Jurkat, Clone E6-1 (cell line): ENCODE data around the gene WDFY4. TPM values are rescaled to one million over a fixed set of nuclear protein-coding genes. Genes with fewer than 3 reads are reported as not detected.
"Not testable (repeated sequence)": the region's sequence is repeated elsewhere in the genome, so short reads cannot be mapped to it uniquely, and the experiment has no call there.

Source experiments
- DNase-seq: peaks from one replicate; pipeline ENCODE4 v3.0.0-alpha.2; 2011; ENCODE audit warnings: low read depth, low spot score
- H3K4me3 ChIP-seq: 2 replicates; pipeline ENCODE4 v1.5.1; 2011; ENCODE audit warnings: mild to moderate bottlenecking, low read length, control low read depth, moderate library complexity
- polyA plus RNA-seq: library from polyadenylated mRNA; unstranded; fragments of >200 nt; gene quantifications from one replicate; pipeline ENCODE4 v1.2.1, GENCODE V29; 2012; ENCODE audit warnings: missing spikeins; ENCODE audit not compliant: insufficient read length, insufficient read depth

Gene WDFY4
- 0.91 TPM for polyA plus RNA-seq

- H3K4me3 ChIP-seq = no peak within 1 kb of the TSS
- no peak for DNase-seq
Measured at GRCh38 chr10:48684792-48685623, at the start of gene WDFY4. WDFY4 (plus strand) TSS chr10:48684873; CDS start chr10:48709733, 24,860 bp downstream.

GRCh38 chr10:48634984-48635557 is 49.6 kb upstream of the WDFY4 start:
- no peak for DNase-seq
- no peak overlapping the region for H3K4me3 ChIP-seq

- no peak for DNase-seq
- no peak overlapping the region for H3K4me3 ChIP-seq
Measured at GRCh38 chr10:48636231-48636630, 48.4 kb upstream of the WDFY4 start.

- DNase-seq = no peak
- H3K4me3 ChIP-seq = no peak overlapping the region
Measured at GRCh38 chr10:48636901-48637300, 47.8 kb upstream of the WDFY4 start.

GRCh38 chr10:48638158-48638557 is 46.5 kb upstream of the WDFY4 start:
- DNase-seq = no peak

GRCh38 chr10:48638739-48639527 is 45.7 kb upstream of the WDFY4 start:
- H3K4me3 ChIP-seq = no peak overlapping the region
- no peak for DNase-seq

More at GRCh38 chr10:48638158-48638557, 46.5 kb upstream of the WDFY4 start:
- H3K4me3 ChIP-seq = no peak overlapping the region

GRCh38 chr10:48639632-48640031 is 45.0 kb upstream of the WDFY4 start:
- no peak for DNase-seq
- H3K4me3 ChIP-seq = no peak overlapping the region

- H3K4me3 ChIP-seq = no peak overlapping the region
- no peak for DNase-seq
Measured at GRCh38 chr10:48640326-48640725, 44.3 kb upstream of the WDFY4 start.

- DNase-seq, H3K4me3 ChIP-seq: not testable (repeated sequence)
Measured at GRCh38 chr10:48641099-48641690, 43.5 kb upstream of the WDFY4 start.

- no peak for DNase-seq
Measured at GRCh38 chr10:48645600-48645999, 39.1 kb upstream of the WDFY4 start.

GRCh38 chr10:48647073-48647472 is 37.6 kb upstream of the WDFY4 start:
- H3K4me3 ChIP-seq, DNase-seq: not testable (repeated sequence)

More at GRCh38 chr10:48645600-48645999, 39.1 kb upstream of the WDFY4 start:
- H3K4me3 ChIP-seq = no peak overlapping the region

GRCh38 chr10:48648172-48648942 is 36.3 kb upstream of the WDFY4 start:
- no peak for DNase-seq

GRCh38 chr10:48649349-48649944 is 35.2 kb upstream of the WDFY4 start:
- DNase-seq = no peak
- H3K4me3 ChIP-seq = no peak overlapping the region

More at GRCh38 chr10:48648172-48648942, 36.3 kb upstream of the WDFY4 start:
- no peak overlapping the region for H3K4me3 ChIP-seq

- no peak overlapping the region for H3K4me3 ChIP-seq
- DNase-seq = no peak
Measured at GRCh38 chr10:48651293-48651692, 33.4 kb upstream of the WDFY4 start.

GRCh38 chr10:48651839-48652238 is 32.8 kb upstream of the WDFY4 start:
- DNase-seq = no peak
- H3K4me3 ChIP-seq = no peak overlapping the region

GRCh38 chr10:48652344-48652743 is 32.3 kb upstream of the WDFY4 start:
- DNase-seq = no peak
- no peak overlapping the region for H3K4me3 ChIP-seq

GRCh38 chr10:48653347-48653746 is 31.3 kb upstream of the WDFY4 start:
- no peak for DNase-seq
- no peak overlapping the region for H3K4me3 ChIP-seq

- no peak overlapping the region for H3K4me3 ChIP-seq
- no peak for DNase-seq
Measured at GRCh38 chr10:48653944-48654698, 30.6 kb upstream of the WDFY4 start.
